ENCODE results near the gene TENT4B. TPM values are rescaled to one million over a fixed set of nuclear protein-coding genes. Genes with fewer than 3 reads are reported as not detected.

Gene TENT4B
- total RNA-seq, 1 experiment from 2014 or later = 28.6 TPM

GRCh38 chr16:50265260-50265659 is 112.2 kb downstream of the TENT4B start:
- POLR2A ChIA-PET = no interaction called here
- no peak overlapping the region for H3K27ac Mint-ChIP-seq (ENCODE audit: unreplicated experiment)
- no peak overlapping the region for H3K4me3 Mint-ChIP-seq (ENCODE audit: unreplicated experiment)

DNA sequence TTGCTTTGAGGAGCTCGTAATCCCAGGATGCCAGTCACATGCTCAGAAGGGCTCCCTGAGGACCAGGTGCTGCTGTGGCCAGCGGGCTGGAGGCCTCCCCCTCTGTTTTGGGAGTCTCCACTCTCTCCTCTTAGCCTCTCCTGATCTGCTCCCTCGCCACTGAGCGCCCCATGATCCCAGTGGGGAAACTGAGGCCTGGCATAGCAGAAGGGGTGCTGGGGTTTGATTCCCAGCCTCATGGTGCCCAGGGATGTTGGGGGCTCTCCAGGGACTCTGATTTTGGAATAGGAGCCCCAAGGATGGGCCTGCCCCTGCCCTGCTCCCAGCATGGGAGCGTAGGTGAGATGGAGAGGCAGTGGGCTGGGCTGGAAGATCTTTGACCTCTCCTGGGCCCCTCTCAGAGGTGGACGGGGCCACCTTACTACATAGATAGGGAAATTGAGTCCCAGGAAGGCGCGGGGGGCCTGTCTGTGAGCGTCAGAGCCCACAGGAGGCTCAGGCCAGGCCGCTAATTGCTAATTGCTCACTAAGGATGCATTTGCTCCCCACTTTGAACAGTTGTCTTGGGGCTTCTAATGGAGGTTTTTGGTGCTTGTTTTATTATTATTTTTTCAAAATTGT is 112.7 kb downstream of the TENT4B start:
- POLR2A ChIA-PET = no interaction called here
- Mint-ChIP-seq H3K4me1 (ENCODE audit: low read depth, unreplicated experiment) (peaks cover 11% of the 10 kb centered on the region), H3K4me3 (ENCODE audit: unreplicated experiment) (no peak overlapping the region), H3K27me3 (ENCODE audit: insufficient read depth, unreplicated experiment) (no peaks in the 10 kb centered on the region), H3K9me3 (ENCODE audit: unreplicated experiment) (no peaks in the 10 kb centered on the region), H3K36me3 (ENCODE audit: insufficient read depth, unreplicated experiment) (peaks cover 8% of the 10 kb centered on the region), H3K27ac (ENCODE audit: unreplicated experiment) (no peak overlapping the region)
- TF ChIP-seq, protein P1, sequence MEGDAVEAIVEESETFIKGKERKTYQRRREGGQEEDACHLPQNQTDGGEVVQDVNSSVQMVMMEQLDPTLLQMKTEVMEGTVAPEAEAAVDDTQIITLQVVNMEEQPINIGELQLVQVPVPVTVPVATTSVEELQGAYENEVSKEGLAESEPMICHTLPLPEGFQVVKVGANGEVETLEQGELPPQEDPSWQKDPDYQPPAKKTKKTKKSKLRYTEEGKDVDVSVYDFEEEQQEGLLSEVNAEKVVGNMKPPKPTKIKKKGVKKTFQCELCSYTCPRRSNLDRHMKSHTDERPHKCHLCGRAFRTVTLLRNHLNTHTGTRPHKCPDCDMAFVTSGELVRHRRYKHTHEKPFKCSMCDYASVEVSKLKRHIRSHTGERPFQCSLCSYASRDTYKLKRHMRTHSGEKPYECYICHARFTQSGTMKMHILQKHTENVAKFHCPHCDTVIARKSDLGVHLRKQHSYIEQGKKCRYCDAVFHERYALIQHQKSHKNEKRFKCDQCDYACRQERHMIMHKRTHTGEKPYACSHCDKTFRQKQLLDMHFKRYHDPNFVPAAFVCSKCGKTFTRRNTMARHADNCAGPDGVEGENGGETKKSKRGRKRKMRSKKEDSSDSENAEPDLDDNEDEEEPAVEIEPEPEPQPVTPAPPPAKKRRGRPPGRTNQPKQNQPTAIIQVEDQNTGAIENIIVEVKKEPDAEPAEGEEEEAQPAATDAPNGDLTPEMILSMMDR (IDR thresholded peaks at IDR 0.05; ENCODE audit: insufficient read depth in 1 of 2, low read depth in 1 of 2, low read length in 1 of 2, severe bottlenecking in 1 of 2, unreplicated experiment in 1 of 2) = no peak
- CTCF ChIA-PET = interaction anchor here (1.0 kb wide), 1 partner anchor 241 kb away, joined by 3 read pairs; the partner anchor contains the start of gene CNEP1R1
- H3K4me1 ChIP-seq = peaks cover 8% of the 10 kb centered on the region; the same call in 1 of the 2 replicates
- H3K4me3 ChIP-seq (ENCODE audit: low read depth, low read length) = no peak overlapping the region
- intact Hi-C loops (cut with micrococcal nuclease; ENCODE audit: unreplicated experiment) = loop anchor here (5.0 kb wide), 1 partner anchor 46 kb away; no protein-coding TSS in a partner anchor
- DNase-seq = no peak
- BruUV-seq (replicated peaks) = no TSS peak
- no peaks in the 10 kb centered on the region for H3K9me3 ChIP-seq
- H3K27me3 ChIP-seq (replicated peaks; ENCODE audit: control insufficient read depth, insufficient read depth, low read length) = no peaks in the 10 kb centered on the region
- H3K36me3 ChIP-seq (ENCODE audit: control insufficient read depth, insufficient read depth, low read length) = no peaks in the 10 kb centered on the region; the same call in none of the 2 replicates

More at GRCh38 chr16:50265260-50265659, 112.2 kb downstream of the TENT4B start:
- H3K36me3 ChIP-seq (ENCODE audit: control insufficient read depth, insufficient read depth, low read length) = no peaks in the 10 kb centered on the region; the same call in none of the 2 replicates
- H3K4me3 ChIP-seq (ENCODE audit: low read depth, low read length) = no peak overlapping the region
- peak in 1 of 2 experiments; percentile 30 for DNase-seq
- no peaks in the 10 kb centered on the region for H3K9me3 ChIP-seq
- no peaks in the 10 kb centered on the region for H3K27me3 ChIP-seq (replicated peaks; ENCODE audit: control insufficient read depth, insufficient read depth, low read length)
- BruUV-seq (replicated peaks) = no TSS peak
- CTCF ChIA-PET = no interaction called here
- peaks cover 11% of the 10 kb centered on the region for H3K4me1 Mint-ChIP-seq (ENCODE audit: low read depth, unreplicated experiment)
- no peaks in the 10 kb centered on the region for H3K27me3 Mint-ChIP-seq (ENCODE audit: insufficient read depth, unreplicated experiment)
- H3K36me3 Mint-ChIP-seq (ENCODE audit: insufficient read depth, unreplicated experiment) = peaks cover 9% of the 10 kb centered on the region
- TF ChIP-seq, protein P1 (IDR thresholded peaks at IDR 0.05; ENCODE audit: insufficient read depth in 1 of 2, low read depth in 1 of 2, low read length in 1 of 2, severe bottlenecking in 1 of 2, unreplicated experiment in 1 of 2) = peak; percentile 24 to 64
- intact Hi-C loops (cut with micrococcal nuclease; ENCODE audit: unreplicated experiment) = loop anchor here (5.0 kb wide), 1 partner anchor 47 kb away; no protein-coding TSS in a partner anchor
- peaks cover 8% of the 10 kb centered on the region; the same call in 1 of the 2 replicates for H3K4me1 ChIP-seq
- no peaks in the 10 kb centered on the region for H3K9me3 Mint-ChIP-seq (ENCODE audit: unreplicated experiment)

- Mint-ChIP-seq H3K4me1 (ENCODE audit: low read depth, unreplicated experiment) (peaks cover 11% of the 10 kb centered on the region), H3K9me3 (ENCODE audit: unreplicated experiment) (no peaks in the 10 kb centered on the region), H3K36me3 (ENCODE audit: insufficient read depth, unreplicated experiment) (peaks cover 9% of the 10 kb centered on the region), H3K4me3 (ENCODE audit: unreplicated experiment) (no peak within 1 kb of the TSS), H3K27ac (ENCODE audit: unreplicated experiment) (no peak within 1 kb of the TSS), H3K27me3 (ENCODE audit: insufficient read depth, unreplicated experiment) (no peaks in the 10 kb centered on the region)
- BruUV-seq (replicated peaks) = no TSS peak
- Histone ChIP-seq H3K4me1 (peaks cover 8% of the 10 kb centered on the region; the same call in 1 of the 2 replicates), H3K27me3 (replicated peaks; ENCODE audit: control insufficient read depth, insufficient read depth, low read length) (no peaks in the 10 kb centered on the region), H3K36me3 (ENCODE audit: control insufficient read depth, insufficient read depth, low read length) (no peaks in the 10 kb centered on the region; the same call in none of the 2 replicates), H3K4me3 (ENCODE audit: low read depth, low read length) (no peak within 1 kb of the TSS), H3K9me3 (no peaks in the 10 kb centered on the region)
- TF ChIP-seq, protein P1 (IDR thresholded peaks at IDR 0.05; ENCODE audit: insufficient read depth in 1 of 2, low read depth in 1 of 2, low read length in 1 of 2, severe bottlenecking in 1 of 2, unreplicated experiment in 1 of 2) = no peak
- intact Hi-C loops (cut with micrococcal nuclease; ENCODE audit: unreplicated experiment) = loop anchor here (5.0 kb wide), 1 partner anchor 46 kb away; no protein-coding TSS in a partner anchor
- ChIA-PET POLR2A (no interaction called here), CTCF (interaction anchor here (1.0 kb wide), 1 partner anchor 242 kb away, joined by 3 read pairs; the partner anchor contains the start of gene CNEP1R1)
- no peak for DNase-seq
Observed at GRCh38 chr16:50266337-50267091, 113.4 kb downstream of the TENT4B start, which contains the start of gene ADCY7. Gene ADCY7, plus strand, starts transcription at chr16:50266551. Its CDS starts 21,629 bp downstream, at chr16:50288180.
